Skin epidermis (tissue), 12 donors: ENCODE results near the gene S1PR1.

ENCODE experiments used
- H3K27ac ChIP-seq, 21 experiments: fragments of 200-600 bp; sonication (generic) in 11 of 21; one replicate each; pipeline ENCODE4 v1.5.0; 2020; ENCODE audit warnings: mild to moderate bottlenecking in 3 of 21, inconsistent platforms in 2 of 21, moderate library complexity in 2 of 21
- H3K4me3 ChIP-seq, 7 experiments: fragments of 200-600 bp; sonication (generic) in 2 of 7; one replicate each; pipeline ENCODE4 v1.5.0; 2020; ENCODE audit warnings: inconsistent platforms in 2 of 7, mild to moderate bottlenecking in 2 of 7, moderate library complexity in 1 of 7

Gene S1PR1

DNA sequence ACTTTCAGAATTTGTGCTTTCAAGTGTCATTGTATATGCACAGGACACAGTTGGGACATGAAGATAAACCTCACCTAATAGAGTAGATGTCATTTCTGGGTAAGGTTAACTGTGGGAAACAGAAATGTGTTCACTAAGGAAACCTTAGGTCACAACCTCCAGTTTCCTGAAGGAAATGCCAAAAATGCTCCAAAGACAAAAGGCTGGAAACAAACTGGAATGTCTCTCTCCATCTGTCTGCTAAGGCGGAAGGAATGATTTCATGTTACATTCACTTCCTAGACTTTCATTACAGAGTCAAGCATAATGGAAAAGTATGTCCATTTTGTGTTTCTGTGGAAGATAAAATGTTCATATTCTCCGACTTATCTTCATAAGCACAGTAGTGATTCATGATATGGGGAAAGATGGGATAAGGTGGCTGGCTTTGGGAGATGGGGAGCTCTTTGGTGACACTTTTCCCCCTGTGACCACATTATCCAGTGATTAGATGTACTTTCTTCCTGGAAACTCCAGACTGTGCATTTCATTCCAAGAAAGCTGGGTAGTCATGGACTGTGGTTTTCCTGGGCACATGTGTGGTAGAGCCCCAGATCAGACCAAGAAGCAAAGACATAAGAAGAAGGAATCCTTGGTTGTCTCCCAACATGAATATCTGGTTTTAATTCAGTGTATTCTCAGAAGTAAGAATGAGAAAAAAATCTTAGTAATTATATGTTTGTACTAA, 5.7 kb downstream of the S1PR1 start:
- no peak overlapping the region for H3K4me3 ChIP-seq
- peak overlapping the region in 5 of 21 experiments; percentile 0 to 57 (median 34) for H3K27ac ChIP-seq

DNA sequence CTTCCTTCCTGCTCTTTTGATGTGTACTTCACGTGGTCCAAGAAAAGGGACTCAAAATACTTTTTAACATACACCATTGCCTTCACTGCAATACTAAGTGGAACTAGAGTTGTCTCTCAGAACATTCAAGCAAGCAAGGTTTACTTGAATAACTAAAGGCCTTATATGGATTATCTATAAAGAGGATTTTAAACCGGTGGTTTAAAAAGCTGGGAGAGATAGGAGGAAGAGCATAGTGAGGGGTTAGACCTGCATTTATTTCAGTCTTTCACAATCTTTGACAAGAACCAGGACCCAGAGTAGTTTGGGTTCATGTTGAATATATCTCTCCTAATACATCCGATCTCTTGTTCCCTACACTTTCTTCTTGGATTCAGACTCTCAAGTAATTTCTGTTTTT, 6.9 kb downstream of the S1PR1 start:
- Histone ChIP-seq H3K27ac (peak overlapping the region in 2 of 21 experiments; percentile 34 to 57), H3K4me3 (no peak overlapping the region)

DNA sequence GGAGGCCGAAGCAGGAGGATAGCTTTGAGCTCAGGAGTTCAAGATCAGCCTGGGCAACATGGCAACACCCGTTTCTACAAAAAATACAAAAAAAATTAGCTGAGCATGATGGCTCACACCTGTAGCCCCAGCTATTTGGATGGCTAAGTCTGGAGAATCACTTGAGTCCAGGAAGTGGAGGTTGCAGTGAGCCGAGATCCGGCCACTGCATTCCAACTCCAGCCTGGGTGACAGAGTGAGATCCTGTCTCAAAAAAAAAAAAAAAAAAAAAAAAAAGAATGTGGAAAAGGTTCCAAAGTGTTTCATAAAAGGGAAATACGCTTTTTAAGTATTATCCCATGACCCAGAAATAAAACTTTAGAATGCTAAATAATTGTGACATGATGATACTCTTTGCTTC, 8.0 kb downstream of the S1PR1 start:
- H3K4me3 ChIP-seq = no peak overlapping the region
- no peak overlapping the region for H3K27ac ChIP-seq

DNA sequence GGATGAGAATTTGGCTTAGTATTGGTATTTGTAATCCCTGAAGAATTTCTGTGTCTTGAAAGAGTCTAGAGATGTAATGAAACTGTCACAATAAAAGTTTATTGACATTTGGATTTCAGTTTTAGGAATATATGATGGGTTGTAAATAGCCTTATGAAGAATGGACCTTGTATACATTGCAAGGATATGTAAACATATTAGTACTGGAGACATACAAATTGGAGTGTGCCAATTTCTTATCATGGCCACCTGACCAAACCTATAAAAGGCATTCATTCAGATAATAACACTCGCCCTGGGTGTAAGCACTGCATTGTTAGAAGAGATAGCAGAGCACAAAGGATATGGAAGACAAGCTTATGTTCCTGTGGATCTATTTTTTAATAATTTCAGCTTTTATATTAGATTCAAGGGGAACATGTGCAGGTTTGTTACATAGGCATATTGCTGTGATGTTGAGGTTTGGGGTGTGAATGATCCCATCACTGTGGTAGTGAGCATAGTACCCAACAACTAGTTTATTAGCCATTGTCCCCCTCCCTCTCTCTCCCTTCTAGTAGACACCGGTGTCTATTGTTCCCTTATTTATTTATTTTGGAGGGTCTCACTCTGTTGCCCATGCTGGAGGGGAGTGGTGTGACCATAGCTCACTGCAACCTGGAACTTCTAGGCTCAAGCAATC, 8.6 kb downstream of the S1PR1 start:
- Histone ChIP-seq H3K27ac (no peak overlapping the region), H3K4me3 (no peak overlapping the region)

DNA sequence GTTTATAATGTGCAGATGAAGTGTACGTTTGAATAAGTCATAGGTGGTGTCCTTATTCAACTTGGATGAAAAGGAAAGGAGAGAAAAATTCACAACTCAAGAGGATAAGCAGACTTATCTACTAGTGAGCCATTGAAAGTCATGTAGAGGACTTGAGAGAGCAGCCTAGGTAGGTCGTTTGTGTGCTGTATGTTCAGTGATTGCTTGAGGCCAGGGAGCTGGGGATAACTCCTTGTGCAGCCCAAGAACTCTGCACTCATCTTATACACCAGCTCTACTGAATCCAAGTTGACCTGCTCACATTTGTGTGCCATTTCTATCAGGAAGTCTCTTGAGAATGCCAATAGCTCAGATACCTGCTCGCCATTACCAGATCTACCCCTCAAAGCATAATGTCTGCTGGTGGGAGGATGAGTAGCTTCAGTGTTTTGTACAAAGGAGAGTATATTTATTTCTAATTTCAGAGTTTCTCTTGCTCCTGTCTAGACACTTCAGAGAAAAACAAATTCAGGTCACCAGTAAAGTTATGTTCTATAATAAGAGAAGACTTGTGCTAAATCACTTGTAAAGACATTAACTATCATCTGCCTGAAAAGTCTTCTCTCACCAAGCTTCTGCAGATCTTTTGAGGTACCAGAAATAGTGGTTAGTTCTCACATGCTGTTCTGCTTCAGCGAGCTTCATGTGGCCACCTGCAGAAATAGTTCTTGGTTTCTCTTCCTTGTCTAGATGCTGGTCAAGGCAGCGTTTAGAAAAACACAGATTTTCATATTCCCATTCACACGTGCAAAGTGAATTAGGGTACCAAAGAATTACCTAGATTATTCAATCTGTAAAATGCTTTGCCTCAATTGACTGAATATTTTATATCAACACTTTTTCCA, 10.8 kb downstream of the S1PR1 start:
- Histone ChIP-seq H3K4me3 (no peak overlapping the region), H3K27ac (no peak overlapping the region)

DNA sequence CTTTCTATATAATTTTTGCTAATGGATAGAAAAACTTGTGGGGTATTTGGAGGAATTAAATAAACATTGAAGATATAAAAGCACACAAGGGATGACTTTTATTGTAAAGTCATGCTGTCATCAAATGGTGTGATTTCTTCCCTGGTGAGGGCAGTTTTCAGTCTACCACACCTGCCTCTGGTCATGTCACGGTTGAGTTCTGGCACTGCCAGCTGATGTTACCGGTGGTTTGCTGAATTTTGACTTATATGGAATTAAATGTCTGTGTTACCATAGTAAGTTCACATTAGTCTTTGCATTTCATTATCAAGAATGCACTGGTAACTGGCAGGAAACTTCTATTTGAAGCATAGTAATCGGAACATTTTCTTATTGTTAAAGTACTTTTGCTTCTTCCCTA, 13.4 kb downstream of the S1PR1 start:
- Histone ChIP-seq H3K4me3 (no peak overlapping the region), H3K27ac (no peak overlapping the region)

DNA sequence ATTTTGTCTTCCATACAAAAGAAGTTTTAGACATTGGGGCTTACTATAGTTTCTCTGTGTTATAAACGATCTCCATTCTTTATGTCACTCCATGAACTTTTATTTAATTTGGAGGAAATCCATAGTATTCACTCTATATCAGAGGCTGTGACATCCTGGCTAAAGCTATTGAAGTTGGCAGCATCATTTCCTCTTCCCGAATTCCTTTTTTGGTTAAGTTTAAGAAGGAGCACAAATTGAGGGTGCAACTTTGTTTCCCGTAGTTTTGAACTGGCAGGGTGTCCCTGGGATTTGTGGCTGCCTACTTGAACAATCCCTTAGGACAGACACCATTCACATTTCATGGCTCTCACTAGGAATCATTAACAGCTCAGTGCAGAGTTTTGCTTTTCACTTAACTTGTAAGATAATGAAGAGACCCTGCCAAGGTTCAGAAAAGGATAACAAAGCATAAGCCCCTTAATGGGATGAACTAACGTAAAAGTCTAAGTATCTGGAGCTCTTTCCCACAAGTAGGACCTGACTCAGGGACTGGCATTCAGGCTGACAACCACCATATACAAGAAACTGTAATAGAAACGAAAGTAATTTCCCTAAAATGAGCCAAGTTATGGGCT, 13.9 kb downstream of the S1PR1 start:
- H3K27ac ChIP-seq = no peak overlapping the region
- H3K4me3 ChIP-seq = no peak overlapping the region

DNA sequence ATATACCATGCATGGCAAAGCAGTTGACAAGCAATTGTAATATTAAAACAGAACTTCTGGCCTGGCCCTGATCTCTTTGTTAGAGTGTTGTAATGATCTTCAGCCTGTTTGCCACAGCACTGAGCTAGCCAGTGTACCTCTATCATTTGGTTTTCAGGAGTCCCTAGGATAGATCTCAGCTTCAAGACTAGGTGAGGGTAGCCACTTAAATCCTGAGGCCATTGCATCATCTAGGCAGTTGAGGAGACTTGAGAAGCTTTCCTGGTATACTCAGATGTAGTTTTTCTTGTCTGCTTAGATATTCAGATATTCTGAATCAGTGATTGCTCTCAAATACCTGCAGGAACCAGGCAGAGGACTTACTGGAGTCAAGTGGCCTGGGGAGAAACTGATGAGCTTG, 14.7 kb downstream of the S1PR1 start:
- H3K27ac ChIP-seq = no peak overlapping the region
- H3K4me3 ChIP-seq = no peak overlapping the region

DNA sequence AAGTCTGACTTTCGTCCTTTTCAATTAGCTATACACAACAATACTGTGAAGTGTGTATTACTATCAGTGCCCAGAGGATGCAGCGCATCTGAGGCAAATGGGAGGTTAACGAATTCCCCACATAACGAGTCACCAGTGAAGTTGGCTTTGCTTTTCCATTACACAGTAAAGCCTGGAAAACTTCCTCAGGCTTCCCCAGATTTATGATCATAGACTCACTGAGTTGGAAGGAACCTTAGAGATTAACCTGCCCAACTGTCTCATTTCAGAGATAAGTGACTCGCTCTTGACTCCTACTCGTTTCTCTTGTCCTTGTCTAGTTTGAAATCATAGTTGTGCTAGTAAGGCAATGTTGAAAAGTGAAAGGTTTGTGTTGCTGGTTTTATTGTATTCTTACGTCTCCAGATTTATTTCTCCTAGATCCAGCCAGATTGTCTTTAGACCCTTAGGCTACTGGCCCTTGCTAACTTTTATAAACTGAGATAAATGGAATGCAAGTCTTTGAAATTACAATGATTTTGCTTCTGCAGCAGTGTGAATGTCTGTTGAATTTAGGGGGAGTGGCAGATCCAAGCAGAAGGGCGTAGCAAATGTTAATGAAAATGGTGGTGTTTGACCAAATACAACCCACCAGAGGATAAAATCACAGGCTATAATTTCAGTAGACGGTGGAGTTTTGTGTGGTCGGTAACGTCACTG, 17.3 kb downstream of the S1PR1 start:
- Histone ChIP-seq H3K4me3 (no peak overlapping the region), H3K27ac (no peak overlapping the region)

DNA sequence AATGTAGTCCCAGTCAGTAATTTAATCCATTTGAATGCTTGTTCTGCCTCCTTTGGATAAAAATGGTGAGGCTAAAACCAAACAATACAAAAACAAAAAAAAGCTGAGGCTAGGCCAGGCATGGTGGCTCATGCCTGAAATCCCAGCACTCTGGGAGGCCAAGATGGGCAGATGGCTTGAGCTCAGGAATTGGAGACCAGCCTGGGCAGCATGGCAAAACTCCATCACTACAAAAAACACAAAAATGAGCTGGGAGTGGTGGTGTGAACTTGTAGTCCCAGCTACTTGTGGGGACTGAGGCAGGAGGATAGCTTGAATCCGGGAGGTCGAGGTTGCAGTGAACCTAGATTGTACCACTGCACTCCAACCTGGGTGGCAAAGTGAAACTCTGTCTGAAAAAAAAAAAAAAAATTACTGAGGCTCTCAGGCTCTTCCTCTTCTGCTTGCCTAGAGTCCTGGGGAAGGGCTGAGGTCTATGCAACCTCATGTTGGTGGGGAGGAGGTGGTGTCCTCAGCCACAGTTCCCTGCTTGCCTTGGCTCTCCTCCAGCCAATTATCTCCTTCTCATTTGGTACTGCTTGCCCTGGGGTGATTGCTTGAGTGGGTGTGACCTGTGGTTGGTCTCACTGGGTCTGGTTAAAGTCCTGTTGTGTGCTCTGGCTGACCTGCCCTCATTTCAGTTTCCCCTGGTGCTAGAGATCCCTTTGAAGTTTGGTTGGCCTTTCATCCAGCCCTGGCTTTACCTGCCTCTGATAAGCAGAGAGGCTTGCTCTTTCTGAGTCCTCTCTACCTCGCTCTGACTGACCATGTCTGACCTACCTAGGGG, 20.9 kb downstream of the S1PR1 start:
- Histone ChIP-seq H3K27ac (peak overlapping the region in 4 of 21 experiments; percentile 11 to 81 (median 48)), H3K4me3 (no peak overlapping the region)

DNA sequence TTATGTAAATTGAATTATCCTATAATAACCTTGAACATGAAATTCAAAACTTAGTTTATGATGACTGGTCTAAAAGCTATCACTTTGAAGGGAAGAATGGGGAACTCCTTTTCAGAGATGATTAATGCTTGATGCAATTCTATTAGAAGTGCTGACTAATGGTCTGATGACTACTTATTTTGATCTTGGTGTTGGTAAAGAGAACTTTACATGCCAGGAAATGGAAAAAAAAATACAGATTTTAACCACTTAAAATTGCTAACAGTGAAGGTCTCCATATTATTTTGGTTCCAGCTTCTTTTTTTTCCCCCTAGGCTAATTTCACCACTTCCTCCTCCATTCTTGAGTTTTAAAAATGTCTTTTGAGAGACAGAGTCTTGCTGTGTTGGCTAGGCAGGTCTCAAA, 22.9 kb downstream of the S1PR1 start:
- Histone ChIP-seq H3K27ac (peak overlapping the region in 15 of 21 experiments; percentile 1 to 81 (median 56)), H3K4me3 (no peak overlapping the region)

DNA sequence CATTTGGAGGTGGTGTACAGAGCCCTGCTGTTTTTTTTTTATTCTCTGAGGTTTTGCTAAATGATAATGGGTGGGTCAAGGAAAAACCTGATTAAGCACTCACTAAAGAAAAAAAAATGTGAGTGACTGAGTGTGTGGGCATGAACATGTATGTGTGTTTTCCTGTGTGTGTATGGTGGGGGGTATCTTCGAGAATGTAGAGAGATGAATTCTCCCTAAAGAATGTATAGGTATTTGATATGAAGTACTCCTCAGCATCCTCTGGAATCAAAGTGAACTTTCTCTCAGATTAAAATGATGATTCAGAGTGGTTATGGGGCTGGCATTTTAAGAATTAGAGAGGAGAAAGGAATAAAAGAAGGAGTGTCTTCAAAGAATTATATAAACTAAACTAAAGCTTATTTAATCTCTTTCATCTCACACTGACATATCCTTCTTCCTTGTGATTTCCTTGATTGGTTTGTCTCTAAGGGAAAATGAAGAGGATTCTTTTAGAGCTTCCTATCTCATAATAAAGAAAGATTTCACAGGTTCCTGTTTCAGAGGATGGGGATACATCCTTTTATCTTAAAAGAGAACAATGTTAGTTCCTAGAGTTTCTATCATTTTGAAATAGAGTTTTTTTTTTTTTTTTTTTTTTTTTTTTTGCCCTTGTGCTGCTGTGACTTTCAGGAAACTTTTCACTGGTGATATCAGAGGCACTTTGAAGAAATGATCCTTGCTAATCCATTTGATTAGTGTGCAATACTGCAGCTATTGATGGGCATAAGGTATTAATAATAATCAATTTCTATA, 23.9 kb downstream of the S1PR1 start:
- no peak overlapping the region for H3K4me3 ChIP-seq
- H3K27ac ChIP-seq = peak overlapping the region in 9 of 21 experiments; percentile 6 to 81 (median 64)

DNA sequence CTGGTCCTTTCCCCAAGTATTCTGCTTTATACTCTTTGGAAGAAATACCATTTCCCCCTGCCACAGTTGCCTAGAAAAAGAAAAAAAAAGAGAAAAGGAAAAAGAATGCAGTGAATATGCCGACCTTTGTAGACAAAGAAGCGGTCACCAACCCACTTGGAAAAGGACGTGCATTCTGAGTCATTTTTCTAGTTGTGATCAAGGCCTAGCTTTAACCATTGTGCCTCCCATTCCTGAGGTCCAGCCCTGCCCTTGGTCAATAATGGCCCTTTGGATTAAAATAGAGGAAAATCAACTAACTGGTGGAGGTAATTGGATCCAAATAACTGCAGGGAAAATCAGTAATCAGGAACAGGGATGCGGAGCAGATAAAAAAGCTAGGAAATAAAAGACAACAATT, 24.8 kb downstream of the S1PR1 start:
- peak overlapping the region in 6 of 21 experiments; percentile 6 to 75 (median 44) for H3K27ac ChIP-seq
- no peak overlapping the region for H3K4me3 ChIP-seq

DNA sequence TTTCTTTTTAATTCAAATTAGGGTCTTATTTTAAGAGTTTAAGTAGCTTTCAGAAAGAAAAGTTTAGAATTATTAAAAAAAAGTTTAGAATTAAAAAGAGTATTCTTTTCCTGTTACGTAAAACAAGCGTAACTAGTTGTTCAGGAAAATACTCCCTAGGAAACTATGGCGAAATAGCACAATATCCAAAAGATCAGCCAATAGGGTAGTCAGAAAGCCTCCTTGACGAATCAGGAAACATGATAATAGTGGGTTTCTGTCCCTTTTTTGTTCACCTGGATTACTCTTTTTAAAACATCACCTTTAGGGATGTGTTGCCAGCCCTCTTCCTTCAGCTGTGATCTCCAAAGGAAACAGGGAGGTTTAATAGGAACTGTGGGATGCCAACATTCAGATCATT, 25.2 kb downstream of the S1PR1 start:
- peak overlapping the region in 11 of 21 experiments; percentile 4 to 75 (median 50) for H3K27ac ChIP-seq
- H3K4me3 ChIP-seq = no peak overlapping the region

DNA sequence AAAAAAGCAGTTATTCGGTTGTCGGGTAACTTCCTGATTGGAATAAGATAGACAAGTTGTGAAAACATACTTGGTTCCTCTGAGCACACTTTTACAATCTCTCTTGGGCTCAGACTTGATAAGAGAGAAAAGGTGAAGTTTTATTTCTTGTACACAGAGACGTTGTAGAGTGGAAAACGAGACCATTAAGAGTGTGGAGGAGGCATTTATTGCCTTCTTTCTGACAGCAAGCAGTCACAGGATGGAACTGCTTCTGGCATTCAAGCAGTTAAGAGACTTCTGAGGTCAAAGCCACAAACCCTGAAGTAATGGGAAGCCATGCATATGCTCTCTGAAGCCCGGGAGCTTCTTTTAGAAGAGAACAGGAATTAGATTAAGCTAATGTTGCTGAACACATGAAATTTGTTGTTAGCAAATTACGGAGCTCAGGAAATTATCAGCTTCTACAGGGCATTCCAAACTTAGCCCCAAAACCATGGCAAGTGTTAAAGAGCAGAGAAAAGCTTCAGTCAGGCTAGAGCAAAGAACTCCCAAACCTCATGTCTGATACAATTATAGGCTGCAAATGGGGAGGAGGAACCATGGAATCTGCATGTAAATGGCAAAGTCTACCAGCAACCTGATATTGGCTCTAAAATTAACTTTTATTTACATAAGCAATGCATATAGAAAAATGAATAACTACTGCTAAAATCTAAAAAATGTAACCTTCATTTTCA, 26.0 kb downstream of the S1PR1 start:
- Histone ChIP-seq H3K27ac (peak overlapping the region in 14 of 21 experiments; percentile 1 to 75 (median 44)), H3K4me3 (no peak overlapping the region)

DNA sequence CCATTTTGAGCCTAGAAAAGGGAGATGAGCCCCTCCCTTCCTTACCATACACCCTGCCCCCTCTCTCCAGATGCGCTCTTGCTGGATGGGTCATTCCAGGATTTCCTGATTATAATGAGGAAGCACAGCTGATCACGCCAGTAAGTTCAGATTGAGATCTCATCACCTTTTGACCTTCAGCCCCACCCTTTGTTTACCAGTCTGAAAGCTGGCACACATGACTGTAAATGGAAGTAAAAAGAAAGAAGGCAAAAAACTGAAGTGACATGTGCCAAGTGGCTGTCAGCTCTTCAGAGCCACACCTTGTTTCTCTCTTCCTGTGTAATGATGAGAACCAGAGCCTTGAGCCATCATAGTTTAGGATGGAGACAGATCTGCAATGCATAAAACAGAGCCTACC, 27.9 kb downstream of the S1PR1 start:
- peak overlapping the region in 2 of 21 experiments; percentile 3 to 20 for H3K27ac ChIP-seq
- no peak overlapping the region for H3K4me3 ChIP-seq

DNA sequence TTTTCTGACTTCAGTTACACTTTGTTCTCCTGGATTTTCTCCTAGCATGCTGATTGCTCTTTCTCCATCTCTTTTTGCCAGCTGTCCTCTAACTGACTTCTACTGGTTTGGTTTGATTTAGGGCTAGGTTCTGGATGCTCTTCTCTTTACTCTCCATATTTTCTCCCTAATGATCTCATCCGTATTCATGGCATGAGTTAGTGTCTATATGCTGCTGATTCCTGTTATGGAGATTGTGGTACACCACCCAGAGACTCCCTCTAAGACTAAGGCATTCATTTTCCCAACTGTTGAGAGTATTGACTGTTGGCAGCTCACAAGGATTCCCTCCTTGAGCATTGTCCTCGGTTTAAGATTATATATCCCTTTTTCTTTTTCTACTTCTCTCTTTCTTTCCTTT, 28.9 kb downstream of the S1PR1 start:
- Histone ChIP-seq H3K27ac (peak overlapping the region in 1 of 21 experiments; percentile 3), H3K4me3 (no peak overlapping the region)
